ENCODE results near the gene ENPEP. TPM values are rescaled to one million over a fixed set of nuclear protein-coding genes. Genes with fewer than 3 reads are reported as not detected.

ENPEP gene
- total and polyA plus RNA-seq, 7 experiments from 2014 or later: 0.29 TPM; not detected in 6

DNA sequence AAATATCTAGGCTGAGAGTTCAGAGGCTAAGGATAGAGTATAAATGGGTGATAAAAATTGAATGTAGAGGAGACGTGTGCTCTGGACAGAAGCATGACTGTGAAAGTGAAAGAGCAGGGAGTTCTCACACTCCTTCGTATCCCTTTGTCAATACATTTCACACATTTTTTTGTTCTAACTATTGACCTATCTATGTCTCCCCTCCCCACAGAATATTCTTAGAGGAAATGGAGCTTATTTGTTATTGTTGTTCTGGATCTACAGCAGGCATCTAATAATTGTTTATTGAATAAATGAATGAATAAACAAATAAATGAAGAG lies 57.6 kb downstream of the ENPEP start:
- Mint-ChIP-seq H3K27ac (no peak overlapping the region), H3K27me3 (peaks cover 27 to 40% (median 32%) of the 10 kb centered on the region in 5 donors), H3K9me3 (peaks cover 0 to 6% (median 0%) of the 10 kb centered on the region in 11 donors), H3K4me1 (peaks cover 0 to 5% (median 0%) of the 10 kb centered on the region in 7 donors), H3K36me3 (no peaks in the 10 kb centered on the region), H3K4me3 (no peak overlapping the region)
- Histone ChIP-seq H3K4me3 (ENCODE audit: low read length) (no peak overlapping the region), H3K36me3 (ENCODE audit: control insufficient read depth in 2 of 3, insufficient read depth in 3 of 3, low read length in 3 of 3) (no peaks in the 10 kb centered on the region), H3K4me1 (ENCODE audit: control insufficient read depth in 2 of 2, insufficient read depth in 2 of 2, low read length in 2 of 2) (no peaks in the 10 kb centered on the region), H3K27me3 (ENCODE audit: control insufficient read depth in 2 of 2, insufficient read depth in 2 of 2, low read length in 2 of 2) (no peaks in the 10 kb centered on the region), H3K27ac (ENCODE audit: low read depth, low read length) (no peak overlapping the region), H3K9me3 (ENCODE audit: control insufficient read depth in 2 of 3, low read length in 3 of 3) (no peaks in the 10 kb centered on the region)
- DNase-seq (no peak), ATAC-seq (no peak)
- ChIA-PET POLR2A (no interaction called here), CTCF (interaction anchor here (0.7 to 1.1 kb wide), 2 partner anchors 16 to 1356 kb away, joined by 3 read pairs; no protein-coding TSS in a partner anchor)
- intact Hi-C loops (cut with micrococcal nuclease): no loop called here

DNA sequence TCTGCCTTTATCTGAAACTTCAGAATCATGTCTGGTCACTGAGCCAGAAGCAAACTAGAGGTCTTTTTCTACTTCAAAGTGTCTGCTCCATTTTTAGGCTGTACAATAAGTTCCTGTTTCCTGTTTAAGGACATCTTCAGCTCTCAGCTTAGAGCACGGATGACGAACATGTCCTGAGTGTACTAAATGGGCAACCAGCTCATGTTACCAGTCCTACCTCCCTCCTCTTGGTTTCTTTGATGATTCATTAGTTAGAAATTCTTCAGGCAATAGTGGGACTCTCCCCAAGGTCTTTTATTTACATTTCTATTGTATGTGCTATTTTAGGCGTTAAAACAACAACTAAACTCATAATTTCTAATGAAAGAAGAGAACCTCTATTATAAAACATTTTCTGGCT lies 58.0 kb downstream of the ENPEP start:
- ATAC-seq: no peak
- Histone ChIP-seq H3K27ac (ENCODE audit: low read depth, low read length) (no peak overlapping the region), H3K36me3 (ENCODE audit: control insufficient read depth in 2 of 3, insufficient read depth in 3 of 3, low read length in 3 of 3) (no peaks in the 10 kb centered on the region), H3K4me1 (ENCODE audit: control insufficient read depth in 2 of 2, insufficient read depth in 2 of 2, low read length in 2 of 2) (no peaks in the 10 kb centered on the region), H3K9me3 (ENCODE audit: control insufficient read depth in 2 of 3, low read length in 3 of 3) (no peaks in the 10 kb centered on the region), H3K4me3 (ENCODE audit: low read length) (no peak overlapping the region), H3K27me3 (ENCODE audit: control insufficient read depth in 2 of 2, insufficient read depth in 2 of 2, low read length in 2 of 2) (no peaks in the 10 kb centered on the region)
- peaks cover 0 to 6% (median 0%) of the 10 kb centered on the region in 11 donors for H3K9me3 Mint-ChIP-seq
- no peaks in the 10 kb centered on the region for H3K36me3 Mint-ChIP-seq
- DNase-seq: no peak
- POLR2A ChIA-PET: no interaction called here
- peaks cover 30 to 40% (median 34%) of the 10 kb centered on the region in 5 donors for H3K27me3 Mint-ChIP-seq
- no peak overlapping the region for H3K4me3 Mint-ChIP-seq
- CTCF ChIA-PET: interaction anchor here (0.7 to 1.1 kb wide), 3 partner anchors 15 to 1357 kb away, joined by 3 read pairs; no protein-coding TSS in a partner anchor
- no peak overlapping the region for H3K27ac Mint-ChIP-seq
- intact Hi-C loops (cut with micrococcal nuclease): no loop called here
- H3K4me1 Mint-ChIP-seq: peaks cover 0 to 5% (median 0%) of the 10 kb centered on the region in 7 donors

- no peaks in the 10 kb centered on the region for H3K4me1 ChIP-seq (ENCODE audit: control insufficient read depth in 2 of 2, insufficient read depth in 2 of 2, low read length in 2 of 2)
- DNase-seq (no peak), ATAC-seq (no peak)
- ChIA-PET POLR2A (no interaction called here), CTCF (interaction anchor here (0.6 kb wide), 1 partner anchor 19 kb away, joined by 3 read pairs; no protein-coding TSS in a partner anchor)
- no peaks in the 10 kb centered on the region for H3K36me3 Mint-ChIP-seq
- H3K27me3 ChIP-seq (ENCODE audit: control insufficient read depth in 2 of 2, insufficient read depth in 2 of 2, low read length in 2 of 2): no peaks in the 10 kb centered on the region
- H3K9me3 Mint-ChIP-seq: peaks cover 0 to 6% (median 0%) of the 10 kb centered on the region in 11 donors
- H3K4me1 Mint-ChIP-seq: no peaks in the 10 kb centered on the region
- intact Hi-C loops (cut with micrococcal nuclease): no loop called here
- no peaks in the 10 kb centered on the region for H3K36me3 ChIP-seq (ENCODE audit: control insufficient read depth in 2 of 3, insufficient read depth in 3 of 3, low read length in 3 of 3)
- H3K4me3 Mint-ChIP-seq: no peak overlapping the region
- no peak overlapping the region for H3K27ac ChIP-seq (ENCODE audit: low read depth, low read length)
- no peaks in the 10 kb centered on the region for H3K9me3 ChIP-seq (ENCODE audit: control insufficient read depth in 2 of 3, low read length in 3 of 3)
- no peak overlapping the region for H3K27ac Mint-ChIP-seq
- peaks cover 16 to 36% (median 24%) of the 10 kb centered on the region in 5 donors for H3K27me3 Mint-ChIP-seq
- no peak overlapping the region for H3K4me3 ChIP-seq (ENCODE audit: low read length)
These were observed 64.6 kb downstream of the ENPEP start for GRCh38 chr4:110540581-110540980.

DNA sequence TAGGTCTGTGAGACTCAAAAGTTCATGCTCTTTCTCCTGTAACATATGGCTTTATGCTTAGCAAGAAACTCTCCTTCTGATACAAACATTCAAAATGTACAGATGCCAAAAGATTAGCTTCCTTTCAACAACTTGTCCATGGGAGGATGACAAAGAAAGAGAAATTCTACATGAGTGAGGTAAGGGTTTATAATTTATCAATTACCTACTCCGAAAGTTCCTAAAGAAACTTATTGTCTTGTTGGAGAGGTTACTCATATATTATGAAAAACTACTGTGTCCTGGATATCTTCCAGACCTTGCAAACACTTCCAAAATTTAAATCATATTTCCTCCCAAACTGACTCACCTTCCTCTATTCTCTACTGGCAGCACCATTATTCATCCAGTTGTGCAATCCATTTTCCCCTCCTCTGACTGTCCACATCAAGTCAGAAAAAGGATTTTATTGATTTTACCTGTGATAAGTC lies 65.1 kb downstream of the ENPEP start:
- ATAC-seq (no peak), DNase-seq (no peak)
- Histone ChIP-seq H3K4me1 (ENCODE audit: control insufficient read depth in 2 of 2, insufficient read depth in 2 of 2, low read length in 2 of 2) (no peaks in the 10 kb centered on the region), H3K9me3 (ENCODE audit: control insufficient read depth in 2 of 3, low read length in 3 of 3) (no peaks in the 10 kb centered on the region), H3K27me3 (ENCODE audit: control insufficient read depth in 2 of 2, insufficient read depth in 2 of 2, low read length in 2 of 2) (no peaks in the 10 kb centered on the region), H3K27ac (ENCODE audit: low read depth, low read length) (no peak overlapping the region), H3K4me3 (ENCODE audit: low read length) (no peak overlapping the region), H3K36me3 (ENCODE audit: control insufficient read depth in 2 of 3, insufficient read depth in 3 of 3, low read length in 3 of 3) (no peaks in the 10 kb centered on the region)
- intact Hi-C loops (cut with micrococcal nuclease): no loop called here
- ChIA-PET CTCF (no interaction called here), POLR2A (no interaction called here)
- Mint-ChIP-seq H3K4me3 (no peak overlapping the region), H3K27me3 (peaks cover 15 to 37% (median 24%) of the 10 kb centered on the region in 5 donors), H3K4me1 (no peaks in the 10 kb centered on the region), H3K36me3 (no peaks in the 10 kb centered on the region), H3K27ac (no peak overlapping the region), H3K9me3 (peaks cover 0 to 6% (median 0%) of the 10 kb centered on the region in 11 donors)

DNA sequence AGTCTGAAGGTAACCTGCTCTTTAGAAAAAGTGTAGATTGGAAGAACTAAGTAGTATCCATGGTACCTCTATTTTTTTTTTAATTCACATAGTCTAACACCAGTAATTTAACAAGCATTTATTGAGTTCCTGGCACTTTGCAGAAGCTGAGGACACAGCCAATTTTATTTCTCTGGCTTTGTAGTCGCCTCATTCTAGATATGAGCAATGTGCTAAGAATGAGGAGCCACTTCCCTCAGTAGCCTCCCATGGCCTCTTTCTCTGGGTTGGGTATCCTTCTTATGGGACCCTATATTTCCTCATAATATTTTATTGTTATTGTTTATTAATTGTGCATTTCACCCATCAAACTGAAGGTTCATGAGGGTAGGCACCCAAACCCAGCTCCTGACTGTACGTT lies 67.6 kb downstream of the ENPEP start:
- Histone ChIP-seq H3K36me3 (ENCODE audit: control insufficient read depth in 2 of 3, insufficient read depth in 3 of 3, low read length in 3 of 3) (no peaks in the 10 kb centered on the region), H3K9me3 (ENCODE audit: control insufficient read depth in 2 of 3, low read length in 3 of 3) (no peaks in the 10 kb centered on the region), H3K27ac (ENCODE audit: low read depth, low read length) (no peak overlapping the region), H3K27me3 (ENCODE audit: control insufficient read depth in 2 of 2, insufficient read depth in 2 of 2, low read length in 2 of 2) (no peaks in the 10 kb centered on the region), H3K4me3 (ENCODE audit: low read length) (no peak overlapping the region), H3K4me1 (ENCODE audit: control insufficient read depth in 2 of 2, insufficient read depth in 2 of 2, low read length in 2 of 2) (no peaks in the 10 kb centered on the region)
- H3K27me3 Mint-ChIP-seq: peaks cover under 1 to 29% (median 11%) of the 10 kb centered on the region in 5 donors
- H3K36me3 Mint-ChIP-seq: no peaks in the 10 kb centered on the region
- ATAC-seq: no peak
- CTCF ChIA-PET: no interaction called here
- H3K4me3 Mint-ChIP-seq: no peak overlapping the region
- no peaks in the 10 kb centered on the region for H3K9me3 Mint-ChIP-seq
- no peaks in the 10 kb centered on the region for H3K4me1 Mint-ChIP-seq
- POLR2A ChIA-PET: no interaction called here
- DNase-seq: no peak
- H3K27ac Mint-ChIP-seq: no peak overlapping the region
- intact Hi-C loops (cut with micrococcal nuclease): no loop called here

- DNase-seq (no peak), ATAC-seq (no peak)
- Mint-ChIP-seq H3K27me3 (peaks cover 10 to 31% (median 18%) of the 10 kb centered on the region in 5 donors), H3K36me3 (no peaks in the 10 kb centered on the region), H3K4me3 (no peak overlapping the region), H3K4me1 (no peaks in the 10 kb centered on the region), H3K27ac (no peak overlapping the region), H3K9me3 (no peaks in the 10 kb centered on the region)
- Histone ChIP-seq H3K27ac (ENCODE audit: low read depth, low read length) (no peak overlapping the region), H3K4me1 (ENCODE audit: control insufficient read depth in 2 of 2, insufficient read depth in 2 of 2, low read length in 2 of 2) (no peaks in the 10 kb centered on the region), H3K36me3 (ENCODE audit: control insufficient read depth in 2 of 3, insufficient read depth in 3 of 3, low read length in 3 of 3) (no peaks in the 10 kb centered on the region), H3K27me3 (ENCODE audit: control insufficient read depth in 2 of 2, insufficient read depth in 2 of 2, low read length in 2 of 2) (no peaks in the 10 kb centered on the region), H3K4me3 (ENCODE audit: low read length) (no peak overlapping the region), H3K9me3 (ENCODE audit: control insufficient read depth in 2 of 3, low read length in 3 of 3) (no peaks in the 10 kb centered on the region)
- CTCF ChIA-PET: no interaction called here
- intact Hi-C loops (cut with micrococcal nuclease): no loop called here
- POLR2A ChIA-PET: no interaction called here
These were observed 68.6 kb downstream of the ENPEP start for GRCh38 chr4:110544594-110544993.

- ChIA-PET POLR2A (no interaction called here), CTCF (no interaction called here)
- DNase-seq (no peak), ATAC-seq (no peak)
- no peak overlapping the region for H3K4me3 ChIP-seq (ENCODE audit: low read length)
- H3K36me3 ChIP-seq (ENCODE audit: control insufficient read depth in 2 of 3, insufficient read depth in 3 of 3, low read length in 3 of 3): no peaks in the 10 kb centered on the region
- H3K27ac ChIP-seq (ENCODE audit: low read depth, low read length): no peak overlapping the region
- H3K4me1 ChIP-seq (ENCODE audit: control insufficient read depth in 2 of 2, insufficient read depth in 2 of 2, low read length in 2 of 2): no peaks in the 10 kb centered on the region
- Mint-ChIP-seq H3K9me3 (no peaks in the 10 kb centered on the region), H3K27ac (no peak overlapping the region), H3K36me3 (no peaks in the 10 kb centered on the region), H3K4me3 (no peak overlapping the region), H3K4me1 (no peaks in the 10 kb centered on the region), H3K27me3 (peaks cover 19 to 31% (median 20%) of the 10 kb centered on the region in 5 donors)
- no peaks in the 10 kb centered on the region for H3K27me3 ChIP-seq (ENCODE audit: control insufficient read depth in 2 of 2, insufficient read depth in 2 of 2, low read length in 2 of 2)
- intact Hi-C loops (cut with micrococcal nuclease): no loop called here
- H3K9me3 ChIP-seq (ENCODE audit: control insufficient read depth in 2 of 3, low read length in 3 of 3): no peaks in the 10 kb centered on the region
These were observed 74.3 kb downstream of the ENPEP start for GRCh38 chr4:110550260-110550659.
